PFSK-1 (cell line): ENCODE measurements around the gene SMOC2.

Experiments
- POLR2AphosphoS5 ChIP-seq: IDR thresholded peaks from 2 replicates; pipeline ENCODE4 v1.6.1; 2012; ENCODE audit warnings: low read depth, mild to moderate bottlenecking, control low read depth, low read length, moderate library complexity
- SIN3A ChIP-seq: IDR thresholded peaks from 2 replicates; pipeline ENCODE4 v1.6.1; 2012; ENCODE audit warnings: mild to moderate bottlenecking, low read length, moderate library complexity, borderline replicate concordance; ENCODE audit not compliant: insufficient read depth
- TF ChIP-seq, protein P1 (sequence below), 2 experiments: IDR thresholded peaks; 2 replicates each; pipeline versions ENCODE4 v1.6.1 to v1.8.0; 2011 to 2012; ENCODE audit warnings: low read depth in 2 of 2, low read length in 2 of 2, control low read depth in 1 of 2, inconsistent platforms in 1 of 2, mild to moderate bottlenecking in 1 of 2, moderate library complexity in 1 of 2; ENCODE audit not compliant: insufficient read depth in 1 of 2

DNA sequence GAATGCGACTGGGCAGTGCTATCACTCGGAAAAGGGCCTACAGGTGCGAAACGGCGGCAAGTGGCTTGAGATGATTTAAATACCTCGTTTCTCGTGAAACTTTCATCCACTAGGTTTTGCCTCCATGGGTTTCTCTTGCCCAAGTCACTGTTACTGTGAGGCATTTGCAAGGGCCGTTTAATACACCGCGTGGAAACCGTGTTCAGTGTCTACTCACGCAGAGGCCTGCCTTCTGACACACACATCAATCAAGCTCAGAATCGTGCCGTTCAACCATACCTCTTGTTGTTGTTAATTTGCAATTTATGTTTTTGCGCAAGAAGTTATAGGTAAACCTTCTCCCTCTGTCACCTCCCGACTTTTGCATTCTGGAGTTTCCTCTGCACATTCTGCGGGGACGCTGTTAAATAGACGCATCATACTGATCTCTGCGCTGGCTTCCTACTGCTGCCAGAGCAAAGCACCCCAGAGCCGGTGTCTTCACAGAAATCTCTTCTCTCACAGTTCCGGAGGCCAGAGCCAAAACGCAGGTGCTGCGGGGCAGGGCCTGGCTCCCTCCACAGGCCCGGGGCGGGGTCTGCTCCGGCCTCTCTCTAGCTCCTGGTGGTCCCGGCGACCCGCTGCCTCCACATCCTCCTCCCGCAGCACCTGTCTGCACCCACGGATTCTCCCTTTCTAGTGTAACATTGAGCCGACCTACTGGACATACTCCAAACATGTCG lies 251.4 kb downstream of the SMOC2 start:
- TF ChIP-seq, protein P1, sequence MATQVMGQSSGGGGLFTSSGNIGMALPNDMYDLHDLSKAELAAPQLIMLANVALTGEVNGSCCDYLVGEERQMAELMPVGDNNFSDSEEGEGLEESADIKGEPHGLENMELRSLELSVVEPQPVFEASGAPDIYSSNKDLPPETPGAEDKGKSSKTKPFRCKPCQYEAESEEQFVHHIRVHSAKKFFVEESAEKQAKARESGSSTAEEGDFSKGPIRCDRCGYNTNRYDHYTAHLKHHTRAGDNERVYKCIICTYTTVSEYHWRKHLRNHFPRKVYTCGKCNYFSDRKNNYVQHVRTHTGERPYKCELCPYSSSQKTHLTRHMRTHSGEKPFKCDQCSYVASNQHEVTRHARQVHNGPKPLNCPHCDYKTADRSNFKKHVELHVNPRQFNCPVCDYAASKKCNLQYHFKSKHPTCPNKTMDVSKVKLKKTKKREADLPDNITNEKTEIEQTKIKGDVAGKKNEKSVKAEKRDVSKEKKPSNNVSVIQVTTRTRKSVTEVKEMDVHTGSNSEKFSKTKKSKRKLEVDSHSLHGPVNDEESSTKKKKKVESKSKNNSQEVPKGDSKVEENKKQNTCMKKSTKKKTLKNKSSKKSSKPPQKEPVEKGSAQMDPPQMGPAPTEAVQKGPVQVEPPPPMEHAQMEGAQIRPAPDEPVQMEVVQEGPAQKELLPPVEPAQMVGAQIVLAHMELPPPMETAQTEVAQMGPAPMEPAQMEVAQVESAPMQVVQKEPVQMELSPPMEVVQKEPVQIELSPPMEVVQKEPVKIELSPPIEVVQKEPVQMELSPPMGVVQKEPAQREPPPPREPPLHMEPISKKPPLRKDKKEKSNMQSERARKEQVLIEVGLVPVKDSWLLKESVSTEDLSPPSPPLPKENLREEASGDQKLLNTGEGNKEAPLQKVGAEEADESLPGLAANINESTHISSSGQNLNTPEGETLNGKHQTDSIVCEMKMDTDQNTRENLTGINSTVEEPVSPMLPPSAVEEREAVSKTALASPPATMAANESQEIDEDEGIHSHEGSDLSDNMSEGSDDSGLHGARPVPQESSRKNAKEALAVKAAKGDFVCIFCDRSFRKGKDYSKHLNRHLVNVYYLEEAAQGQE (IDR thresholded peaks at IDR 0.05; ENCODE audit: insufficient read depth in 1 of 2, low read depth in 2 of 2, low read length in 2 of 2) = no peak
- no peak for TF ChIP-seq SIN3A
- TF ChIP-seq POLR2AphosphoS5 = no peak
